ENCODE measurements around the gene CDC16.
A peak's percentile ranks its signal among the peaks of the same experiment; 100 is the strongest.
"Not testable (repeated sequence)": the region's sequence is repeated elsewhere in the genome, so short reads cannot be mapped to it uniquely, and the experiment has no call there.

The CDC16 gene

GRCh38 chr13:114263578-114263977 lies 28.9 kb downstream of the CDC16 start:
- DNase-seq (ENCODE audit: low read depth in 1 of 2, low spot score in 1 of 2), result no peak

- DNase-seq (ENCODE audit: low read depth in 1 of 2, low spot score in 1 of 2), result not testable (repeated sequence)
Measured at GRCh38 chr13:114264313-114264712, 29.6 kb downstream of the CDC16 start.

GRCh38 chr13:114264886-114265611 lies 30.4 kb downstream of the CDC16 start:
- DNase-seq (ENCODE audit: low read depth in 1 of 2, low spot score in 1 of 2), result no peak

- no peak for DNase-seq (ENCODE audit: low read depth in 1 of 2, low spot score in 1 of 2)
Measured at GRCh38 chr13:114266241-114266640, 31.5 kb downstream of the CDC16 start.

- DNase-seq (ENCODE audit: low read depth in 1 of 2, low spot score in 1 of 2), result no peak
Measured at GRCh38 chr13:114268344-114269280, 33.9 kb downstream of the CDC16 start.

GRCh38 chr13:114269281-114269770 lies 34.6 kb downstream of the CDC16 start:
- no peak for DNase-seq (ENCODE audit: low read depth in 1 of 2, low spot score in 1 of 2)

GRCh38 chr13:114272977-114273376 lies 38.3 kb downstream of the CDC16 start:
- DNase-seq (ENCODE audit: low read depth in 1 of 2, low spot score in 1 of 2), result no peak

GRCh38 chr13:114275304-114275703 lies 40.6 kb downstream of the CDC16 start:
- no peak for DNase-seq (ENCODE audit: low read depth in 1 of 2, low spot score in 1 of 2)

- DNase-seq (ENCODE audit: low read depth in 1 of 2, low spot score in 1 of 2), result no peak
Measured at GRCh38 chr13:114279146-114279545, 44.4 kb downstream of the CDC16 start.

GRCh38 chr13:114279758-114280355 lies 45.2 kb downstream of the CDC16 start:
- DNase-seq (ENCODE audit: low read depth in 1 of 2, low spot score in 1 of 2), result no peak

- peak; percentile 81 to 82 for DNase-seq (ENCODE audit: low read depth in 1 of 2, low spot score in 1 of 2)
Measured at GRCh38 chr13:114281351-114282040, 46.8 kb downstream of the CDC16 start, which contains the start of gene UPF3A. Gene UPF3A, plus strand, starts transcription at chr13:114281601. Its CDS starts 39 bp downstream, at chr13:114281640.

GRCh38 chr13:114282041-114282670 lies 47.5 kb downstream of the CDC16 start:
- peak; percentile 11 to 49 for DNase-seq (ENCODE audit: low read depth in 1 of 2, low spot score in 1 of 2)

GRCh38 chr13:114283576-114283975 lies 48.9 kb downstream of the CDC16 start:
- no peak for DNase-seq (ENCODE audit: low read depth in 1 of 2, low spot score in 1 of 2)

GRCh38 chr13:114284680-114285079 lies 50.0 kb downstream of the CDC16 start:
- no peak for DNase-seq (ENCODE audit: low read depth in 1 of 2, low spot score in 1 of 2)

- DNase-seq (ENCODE audit: low read depth in 1 of 2, low spot score in 1 of 2), result no peak
Measured at GRCh38 chr13:114285166-114285808, 50.6 kb downstream of the CDC16 start.

- DNase-seq (ENCODE audit: low read depth in 1 of 2, low spot score in 1 of 2), result no peak
Measured at GRCh38 chr13:114286808-114287207, 52.1 kb downstream of the CDC16 start.

- DNase-seq (ENCODE audit: low read depth in 1 of 2, low spot score in 1 of 2), result no peak
Measured at GRCh38 chr13:114288157-114288591, 53.5 kb downstream of the CDC16 start.

GRCh38 chr13:114296448-114296847 lies 61.8 kb downstream of the CDC16 start:
- no peak for DNase-seq (ENCODE audit: low read depth in 1 of 2, low spot score in 1 of 2)

- no peak for DNase-seq (ENCODE audit: low read depth in 1 of 2, low spot score in 1 of 2)
Measured at GRCh38 chr13:114296902-114297301, 62.2 kb downstream of the CDC16 start.

- DNase-seq (ENCODE audit: low read depth in 1 of 2, low spot score in 1 of 2), result no peak
Measured at GRCh38 chr13:114298866-114299265, 64.2 kb downstream of the CDC16 start.
